ENCODE results near the gene CAV3.

GRCh38 chr3:8724108-8724752 lies 9.4 kb upstream of the CAV3 start:
- TF ChIP-seq, protein P1, sequence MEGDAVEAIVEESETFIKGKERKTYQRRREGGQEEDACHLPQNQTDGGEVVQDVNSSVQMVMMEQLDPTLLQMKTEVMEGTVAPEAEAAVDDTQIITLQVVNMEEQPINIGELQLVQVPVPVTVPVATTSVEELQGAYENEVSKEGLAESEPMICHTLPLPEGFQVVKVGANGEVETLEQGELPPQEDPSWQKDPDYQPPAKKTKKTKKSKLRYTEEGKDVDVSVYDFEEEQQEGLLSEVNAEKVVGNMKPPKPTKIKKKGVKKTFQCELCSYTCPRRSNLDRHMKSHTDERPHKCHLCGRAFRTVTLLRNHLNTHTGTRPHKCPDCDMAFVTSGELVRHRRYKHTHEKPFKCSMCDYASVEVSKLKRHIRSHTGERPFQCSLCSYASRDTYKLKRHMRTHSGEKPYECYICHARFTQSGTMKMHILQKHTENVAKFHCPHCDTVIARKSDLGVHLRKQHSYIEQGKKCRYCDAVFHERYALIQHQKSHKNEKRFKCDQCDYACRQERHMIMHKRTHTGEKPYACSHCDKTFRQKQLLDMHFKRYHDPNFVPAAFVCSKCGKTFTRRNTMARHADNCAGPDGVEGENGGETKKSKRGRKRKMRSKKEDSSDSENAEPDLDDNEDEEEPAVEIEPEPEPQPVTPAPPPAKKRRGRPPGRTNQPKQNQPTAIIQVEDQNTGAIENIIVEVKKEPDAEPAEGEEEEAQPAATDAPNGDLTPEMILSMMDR (IDR thresholded peaks at IDR 0.05): no peak
- no peak for TF ChIP-seq POLR2A (IDR thresholded peaks at IDR 0.05)
- no peak for TF ChIP-seq EP300 (IDR thresholded peaks at IDR 0.05)

Data from ovary (tissue), 3 donors.